ENCODE measurements around the gene ROBO1.
A peak's percentile ranks its signal among the peaks of the same experiment; 100 is the strongest.

Gene ROBO1

GRCh38 chr3:79002465-79003372, 765.1 kb downstream of the ROBO1 start:
- no peak for DNase-seq

GRCh38 chr3:79001255-79001654, 766.5 kb downstream of the ROBO1 start:
- no peak for DNase-seq

GRCh38 chr3:78999139-78999538, 768.7 kb downstream of the ROBO1 start:
- DNase-seq, result no peak

DNA sequence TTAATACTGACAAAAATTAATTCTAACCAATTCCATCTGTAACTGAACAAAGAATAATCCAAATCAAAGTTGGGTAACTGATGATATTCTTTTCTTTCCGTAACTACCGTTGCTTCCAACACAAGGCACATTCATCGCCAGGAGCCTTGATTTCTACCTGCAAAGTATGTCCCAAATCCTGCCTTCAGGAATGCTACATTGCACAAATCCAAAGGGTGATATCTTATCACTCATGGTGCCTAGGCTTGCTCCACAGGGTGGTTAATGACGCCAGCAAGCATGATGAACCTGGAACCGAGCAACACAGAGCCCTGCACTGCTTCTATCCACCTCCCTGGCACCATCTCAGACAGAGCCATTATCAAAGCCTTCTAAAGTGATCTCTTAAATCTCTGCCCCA, 772.7 kb downstream of the ROBO1 start:
- DNase-seq, result no peak

GRCh38 chr3:78994174-78995027, 773.4 kb downstream of the ROBO1 start:
- no peak for DNase-seq

GRCh38 chr3:78993375-78993774, 774.4 kb downstream of the ROBO1 start:
- DNase-seq, result no peak

- DNase-seq, result no peak
Observed at GRCh38 chr3:78992830-78993229, 775.0 kb downstream of the ROBO1 start.

GRCh38 chr3:78992400-78992799, 775.4 kb downstream of the ROBO1 start:
- DNase-seq, result no peak

DNA sequence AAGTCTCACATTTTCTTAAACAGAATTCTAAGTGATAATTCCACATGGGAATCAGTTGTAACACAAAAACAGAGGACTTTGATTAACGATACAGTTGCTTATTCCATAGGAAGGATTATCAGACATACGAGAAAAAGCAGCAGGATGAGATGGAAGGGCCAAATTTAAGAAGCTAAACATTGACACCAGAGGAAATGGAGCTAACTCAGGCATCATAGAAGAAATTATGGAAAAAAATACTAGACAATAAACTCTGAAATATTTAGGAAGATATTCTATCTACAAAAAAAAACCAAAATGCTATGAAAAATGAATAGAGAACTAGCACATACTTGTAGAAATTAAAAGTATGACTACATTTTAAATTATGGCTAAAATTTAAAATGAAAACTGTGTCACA, 776.1 kb downstream of the ROBO1 start:
- no peak for DNase-seq

DNA sequence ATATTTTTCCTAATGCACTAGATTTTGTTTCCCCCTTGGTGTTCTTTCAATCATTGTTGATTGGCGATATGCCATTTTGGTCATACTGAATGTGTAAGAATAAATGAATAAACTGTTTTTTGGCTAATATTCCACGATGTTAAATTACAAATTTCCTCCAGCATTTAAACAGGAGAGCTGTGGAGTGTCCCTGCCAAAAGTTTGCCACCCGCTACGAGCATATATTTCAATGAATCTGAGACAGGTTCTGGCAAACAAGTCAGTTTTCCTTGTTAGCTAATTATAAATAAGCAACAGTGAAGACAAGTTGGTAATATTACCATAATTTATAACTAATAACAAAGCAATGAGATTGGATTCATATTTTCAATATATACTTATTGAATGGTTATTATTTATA, 777.6 kb downstream of the ROBO1 start:
- DNase-seq, result no peak

DNA sequence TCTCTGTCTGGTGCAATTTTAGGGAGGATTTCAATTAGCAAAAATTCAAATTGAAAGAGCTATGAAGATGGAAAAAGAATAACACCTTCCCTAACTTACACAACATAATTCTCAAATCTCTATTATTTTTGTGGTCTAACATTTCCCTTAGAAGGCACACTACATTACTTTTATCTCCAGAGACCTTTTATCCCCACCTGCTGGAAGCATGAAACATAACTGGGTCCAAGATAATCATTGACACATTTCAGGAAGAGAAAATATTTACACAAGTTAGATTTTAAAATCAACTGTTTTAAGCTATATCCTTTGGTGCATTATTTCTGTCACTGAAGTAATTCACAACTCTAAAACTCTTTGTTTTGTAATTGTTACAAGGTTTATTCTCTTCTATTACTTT, 779.5 kb downstream of the ROBO1 start:
- no peak for DNase-seq

DNA sequence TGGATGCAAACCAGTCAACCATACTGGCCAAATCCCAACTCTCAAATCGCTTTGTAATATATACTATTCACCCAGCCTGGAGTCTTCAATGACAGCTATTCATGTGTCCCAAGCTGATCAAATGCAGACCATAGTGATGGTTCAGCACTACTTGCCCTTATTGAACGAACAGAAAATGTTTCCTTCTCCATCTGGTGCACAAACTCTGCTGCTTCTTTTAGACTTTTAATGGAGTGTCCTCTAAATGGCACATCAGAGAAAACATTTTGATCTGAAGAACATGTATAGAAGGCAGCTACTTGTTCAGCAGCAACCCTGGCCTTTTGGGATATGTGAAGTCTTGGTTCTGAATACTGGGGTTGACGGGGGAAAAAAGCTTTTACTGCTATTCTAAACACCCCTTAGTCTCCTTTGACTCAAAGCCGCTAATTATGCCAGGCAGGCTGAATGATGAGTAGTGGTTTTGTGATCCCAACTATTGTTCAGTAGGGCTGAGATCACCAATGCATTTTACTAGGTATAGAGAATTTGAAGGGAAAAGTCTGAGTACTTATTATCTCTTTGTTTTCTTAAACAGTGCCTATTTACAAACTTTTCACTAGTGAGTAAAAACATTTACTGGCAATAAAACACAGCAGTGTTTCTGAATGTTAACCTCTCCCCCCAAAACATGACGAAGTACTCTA, 781.2 kb downstream of the ROBO1 start:
- DNase-seq, result peak; percentile 21

DNA sequence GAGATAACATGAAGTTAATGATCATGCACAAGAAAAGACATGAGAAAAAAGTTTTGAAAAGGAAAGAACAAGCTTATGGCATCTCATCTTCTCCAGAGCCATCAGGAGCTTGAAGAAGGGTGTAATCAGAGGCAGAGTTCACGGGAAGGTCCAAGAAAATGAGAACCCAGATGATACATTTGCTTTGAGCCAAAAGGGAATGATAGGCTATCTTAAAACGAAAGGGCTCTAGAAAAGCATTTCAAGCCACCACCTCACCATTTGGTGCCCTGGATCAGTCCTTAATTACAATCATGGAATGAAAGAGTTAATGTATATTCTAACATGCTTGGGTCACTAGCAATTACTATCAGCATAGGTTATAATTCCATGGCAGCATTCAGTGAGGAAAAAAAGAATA, 781.8 kb downstream of the ROBO1 start:
- no peak for DNase-seq

- DNase-seq, result peak; percentile 69
Observed at GRCh38 chr3:78979028-78979427, 788.8 kb downstream of the ROBO1 start.

DNA sequence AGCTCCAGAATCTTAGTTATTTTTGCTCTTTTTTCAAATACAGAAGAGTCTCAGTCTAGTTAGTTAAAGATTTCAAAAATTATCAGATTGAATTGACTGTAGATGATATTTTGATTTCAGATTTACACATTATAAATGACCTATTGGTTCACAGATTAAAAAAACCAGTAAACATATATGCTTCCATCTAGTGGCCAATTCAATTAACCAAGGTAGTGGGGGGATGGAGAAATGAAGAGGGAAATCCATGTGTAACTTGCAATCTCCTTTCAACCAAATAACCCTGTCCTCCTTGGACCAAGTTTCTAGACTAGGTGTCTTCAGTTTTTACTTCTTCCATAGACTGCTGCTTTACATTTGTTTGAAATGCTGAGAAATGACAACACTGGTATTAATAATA, 789.8 kb downstream of the ROBO1 start:
- no peak for DNase-seq

DNA sequence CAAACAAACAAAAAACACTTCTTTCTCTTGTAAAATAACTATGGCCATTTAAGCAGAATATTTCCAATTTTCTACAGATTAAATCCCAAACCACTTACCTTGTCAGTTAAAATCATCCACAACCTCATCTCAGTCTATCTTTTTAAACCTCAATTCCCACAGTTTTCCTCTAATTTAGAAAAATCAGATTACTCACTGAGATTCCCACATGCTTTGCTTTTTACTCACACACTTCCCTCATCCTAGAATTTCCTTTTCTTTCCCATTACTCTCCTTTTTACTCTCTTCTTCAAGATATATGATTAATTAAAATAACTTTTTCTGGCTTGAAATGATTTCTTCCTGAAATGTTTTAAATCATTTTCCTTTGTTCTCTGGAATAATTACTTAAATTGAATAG, 790.7 kb downstream of the ROBO1 start:
- DNase-seq, result no peak

GRCh38 chr3:78976200-78976599, 791.6 kb downstream of the ROBO1 start:
- DNase-seq, result no peak

DNA sequence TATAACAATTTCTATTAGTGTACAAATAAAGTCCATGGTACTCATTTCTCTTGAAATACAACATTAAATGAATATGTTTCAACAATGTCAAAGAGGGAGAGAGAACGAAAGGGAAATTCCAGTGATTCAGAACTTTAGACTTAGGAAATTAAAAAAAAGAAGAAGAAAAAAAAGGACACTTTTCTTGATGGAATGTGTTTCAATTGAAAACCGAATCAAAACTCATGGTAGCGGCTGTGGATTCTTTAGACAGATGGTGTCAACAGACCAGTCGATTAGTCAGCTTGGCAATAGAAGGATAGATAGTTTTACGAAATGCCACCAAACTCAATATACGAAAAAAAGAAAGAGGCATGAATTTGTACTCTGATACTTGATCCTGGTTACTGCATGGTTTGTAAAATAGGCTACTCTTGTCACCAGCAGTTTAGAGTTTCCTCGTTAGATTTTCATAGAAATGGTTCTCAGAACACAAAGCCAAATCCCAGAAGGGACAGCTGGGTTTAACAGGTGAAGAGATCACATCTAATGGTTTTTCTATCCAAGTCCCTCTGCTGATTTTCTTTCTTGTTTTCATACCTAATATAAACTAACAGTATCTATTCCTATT, 793.5 kb downstream of the ROBO1 start:
- no peak for DNase-seq

- no peak for DNase-seq
Observed at GRCh38 chr3:78972617-78973301, 795.0 kb downstream of the ROBO1 start.

DNA sequence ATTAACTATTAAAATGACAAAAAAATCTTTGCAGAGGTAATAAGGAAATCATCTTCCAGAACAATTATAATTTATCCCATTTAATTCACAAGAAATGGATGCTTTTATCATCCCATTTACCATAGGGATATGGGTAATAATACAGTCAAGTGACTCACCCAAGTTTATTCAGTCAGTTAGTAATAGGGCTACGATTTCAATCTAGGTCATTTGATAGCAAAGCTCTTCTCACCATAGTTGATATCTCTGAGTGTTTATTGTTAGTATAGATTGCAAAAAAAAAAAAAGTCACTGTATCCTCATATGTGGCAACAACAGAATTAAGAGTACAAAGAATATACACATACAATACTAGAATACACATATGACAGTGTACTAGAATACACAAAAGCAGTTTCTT, 797.1 kb downstream of the ROBO1 start:
- no peak for DNase-seq

DNA sequence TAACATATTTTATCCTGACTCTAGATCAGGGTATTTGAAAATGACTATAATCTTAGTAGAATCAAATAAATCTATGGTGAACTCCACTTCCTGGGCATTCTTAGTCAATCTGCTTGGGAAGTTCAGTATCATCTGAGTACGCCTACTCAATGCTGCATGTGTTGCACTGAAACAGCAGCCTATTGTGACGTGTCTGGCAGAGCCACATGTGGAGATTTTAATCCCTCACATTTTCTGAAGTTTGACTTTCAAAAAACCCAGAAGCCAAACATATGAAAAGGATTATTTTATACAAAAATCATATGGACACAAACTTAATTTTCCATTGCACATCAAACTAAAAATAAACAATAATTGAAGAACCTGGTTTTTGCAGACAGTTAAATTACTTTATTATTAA, 798.3 kb downstream of the ROBO1 start:
- no peak for DNase-seq

DNA sequence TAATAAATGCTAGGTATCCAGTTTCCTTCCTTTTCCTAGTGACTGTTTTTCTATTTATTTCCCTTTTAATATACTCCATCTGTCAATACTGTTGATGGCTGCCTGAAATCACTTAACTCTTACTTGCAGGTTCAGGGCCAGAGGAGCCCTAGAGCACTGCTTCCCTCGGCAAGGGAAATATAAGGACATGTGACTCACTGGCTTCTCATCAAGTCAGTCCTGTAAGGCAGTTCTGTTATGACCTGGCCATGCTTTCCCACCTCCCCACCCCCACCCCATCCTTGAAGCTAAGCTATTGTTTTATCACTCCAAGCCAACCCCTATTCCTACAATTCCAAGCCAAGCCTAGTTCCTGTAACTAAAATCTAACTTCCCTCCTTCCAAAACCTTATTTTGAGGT, 800.7 kb downstream of the ROBO1 start:
- no peak for DNase-seq
